Ishikawa (cell line): ENCODE data around the gene ANKMY2.

Source experiments
- CEBPB ChIP-seq: IDR thresholded peaks from 2 replicates; pipeline ENCODE4 v1.6.1; 2012
- CREB1 ChIP-seq: IDR thresholded peaks from 2 replicates; pipeline ENCODE4 v1.6.1; 2012; ENCODE audit warnings: low read depth
- EGR1 ChIP-seq: IDR thresholded peaks from 2 replicates; pipeline ENCODE4 v1.6.1; 2012
- EP300 ChIP-seq: IDR thresholded peaks from 2 replicates; pipeline ENCODE4 v1.6.1; 2012; ENCODE audit warnings: borderline replicate concordance
- FOXM1 ChIP-seq: IDR thresholded peaks from 2 replicates; pipeline ENCODE4 v1.6.1; 2012; ENCODE audit warnings: low read depth, borderline replicate concordance
- NFIC ChIP-seq: IDR thresholded peaks from 2 replicates; pipeline ENCODE4 v1.6.1; 2012
- RAD21 ChIP-seq: IDR thresholded peaks from 2 replicates; pipeline ENCODE4 v1.6.1; 2012; ENCODE audit warnings: low read depth
- TAF1 ChIP-seq: IDR thresholded peaks from 2 replicates; pipeline ENCODE4 v1.6.1; 2012; ENCODE audit warnings: low read depth, mild to moderate bottlenecking
- TCF12 ChIP-seq: IDR thresholded peaks from 2 replicates; pipeline ENCODE4 v1.6.1; 2012; ENCODE audit warnings: low read depth
- TEAD4 ChIP-seq: IDR thresholded peaks from 2 replicates; pipeline ENCODE4 v1.6.1; 2012
- YY1 ChIP-seq: IDR thresholded peaks from 2 replicates; pipeline ENCODE4 v1.6.1; 2012; ENCODE audit warnings: low read depth
- ZBTB7A ChIP-seq: IDR thresholded peaks from 2 replicates; pipeline ENCODE4 v1.6.1; 2012; ENCODE audit warnings: low read depth
- TF ChIP-seq, protein P1 (sequence below): IDR thresholded peaks from 2 replicates; pipeline ENCODE4 v1.6.1; 2012; ENCODE audit warnings: low read depth, mild to moderate bottlenecking
- TF ChIP-seq, protein P2 (sequence below): IDR thresholded peaks from 2 replicates; pipeline ENCODE4 v1.6.1; 2012
- TF ChIP-seq, protein P3 (sequence below): IDR thresholded peaks from 2 replicates; pipeline ENCODE4 v1.6.1; 2012

Gene ANKMY2

DNA sequence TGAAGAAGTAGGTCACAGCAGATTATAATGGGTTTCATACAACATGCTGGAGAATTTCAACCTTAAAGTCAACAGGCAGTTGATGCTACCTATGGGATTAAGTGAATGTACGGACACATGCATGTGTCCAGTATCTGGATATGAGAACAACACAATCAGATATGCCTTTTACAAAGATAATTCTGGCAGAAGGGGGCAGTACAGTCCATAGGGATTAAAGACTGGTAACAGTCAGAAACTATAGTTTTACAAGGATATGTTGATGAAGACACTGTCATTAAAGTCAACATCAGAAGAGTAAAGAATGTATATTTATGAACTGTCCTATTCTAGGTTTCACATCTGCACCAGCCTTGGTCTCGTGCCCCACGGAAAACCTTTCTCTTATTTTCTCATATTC lies 41.5 kb downstream of the ANKMY2 start:
- no peak for TF ChIP-seq NFIC
- peak; percentile 38; the same call in 1 of the 2 replicates for TF ChIP-seq RAD21

DNA sequence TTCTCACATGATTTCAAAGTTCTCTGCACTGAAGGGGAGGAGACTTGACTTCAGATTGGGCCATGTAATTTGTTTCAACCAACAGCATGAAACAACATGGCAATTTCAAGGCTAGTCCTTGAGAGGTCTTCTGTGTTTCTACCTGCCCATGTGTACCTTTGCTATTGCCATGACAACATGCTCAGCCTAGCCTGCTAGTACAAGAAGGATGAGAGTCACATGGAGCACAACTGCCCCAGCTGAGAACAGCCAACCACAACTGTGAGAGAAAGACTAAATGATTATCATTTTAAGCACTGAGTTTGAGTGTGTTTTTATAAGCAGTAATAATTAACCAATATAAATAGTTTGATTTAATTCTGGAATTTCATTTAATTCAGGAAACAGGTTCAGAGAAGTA lies 41.9 kb downstream of the ANKMY2 start:
- TF ChIP-seq, protein P1, sequence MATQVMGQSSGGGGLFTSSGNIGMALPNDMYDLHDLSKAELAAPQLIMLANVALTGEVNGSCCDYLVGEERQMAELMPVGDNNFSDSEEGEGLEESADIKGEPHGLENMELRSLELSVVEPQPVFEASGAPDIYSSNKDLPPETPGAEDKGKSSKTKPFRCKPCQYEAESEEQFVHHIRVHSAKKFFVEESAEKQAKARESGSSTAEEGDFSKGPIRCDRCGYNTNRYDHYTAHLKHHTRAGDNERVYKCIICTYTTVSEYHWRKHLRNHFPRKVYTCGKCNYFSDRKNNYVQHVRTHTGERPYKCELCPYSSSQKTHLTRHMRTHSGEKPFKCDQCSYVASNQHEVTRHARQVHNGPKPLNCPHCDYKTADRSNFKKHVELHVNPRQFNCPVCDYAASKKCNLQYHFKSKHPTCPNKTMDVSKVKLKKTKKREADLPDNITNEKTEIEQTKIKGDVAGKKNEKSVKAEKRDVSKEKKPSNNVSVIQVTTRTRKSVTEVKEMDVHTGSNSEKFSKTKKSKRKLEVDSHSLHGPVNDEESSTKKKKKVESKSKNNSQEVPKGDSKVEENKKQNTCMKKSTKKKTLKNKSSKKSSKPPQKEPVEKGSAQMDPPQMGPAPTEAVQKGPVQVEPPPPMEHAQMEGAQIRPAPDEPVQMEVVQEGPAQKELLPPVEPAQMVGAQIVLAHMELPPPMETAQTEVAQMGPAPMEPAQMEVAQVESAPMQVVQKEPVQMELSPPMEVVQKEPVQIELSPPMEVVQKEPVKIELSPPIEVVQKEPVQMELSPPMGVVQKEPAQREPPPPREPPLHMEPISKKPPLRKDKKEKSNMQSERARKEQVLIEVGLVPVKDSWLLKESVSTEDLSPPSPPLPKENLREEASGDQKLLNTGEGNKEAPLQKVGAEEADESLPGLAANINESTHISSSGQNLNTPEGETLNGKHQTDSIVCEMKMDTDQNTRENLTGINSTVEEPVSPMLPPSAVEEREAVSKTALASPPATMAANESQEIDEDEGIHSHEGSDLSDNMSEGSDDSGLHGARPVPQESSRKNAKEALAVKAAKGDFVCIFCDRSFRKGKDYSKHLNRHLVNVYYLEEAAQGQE = no peak
- TF ChIP-seq EP300 (no peak), TEAD4 (no peak), TCF12 (no peak), CREB1 (no peak), EGR1 (no peak)
- TF ChIP-seq, protein P2, sequence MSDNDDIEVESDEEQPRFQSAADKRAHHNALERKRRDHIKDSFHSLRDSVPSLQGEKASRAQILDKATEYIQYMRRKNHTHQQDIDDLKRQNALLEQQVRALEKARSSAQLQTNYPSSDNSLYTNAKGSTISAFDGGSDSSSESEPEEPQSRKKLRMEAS = no peak
- TF ChIP-seq, protein P3, sequence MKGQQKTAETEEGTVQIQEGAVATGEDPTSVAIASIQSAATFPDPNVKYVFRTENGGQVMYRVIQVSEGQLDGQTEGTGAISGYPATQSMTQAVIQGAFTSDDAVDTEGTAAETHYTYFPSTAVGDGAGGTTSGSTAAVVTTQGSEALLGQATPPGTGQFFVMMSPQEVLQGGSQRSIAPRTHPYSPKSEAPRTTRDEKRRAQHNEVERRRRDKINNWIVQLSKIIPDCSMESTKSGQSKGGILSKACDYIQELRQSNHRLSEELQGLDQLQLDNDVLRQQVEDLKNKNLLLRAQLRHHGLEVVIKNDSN = no peak

DNA sequence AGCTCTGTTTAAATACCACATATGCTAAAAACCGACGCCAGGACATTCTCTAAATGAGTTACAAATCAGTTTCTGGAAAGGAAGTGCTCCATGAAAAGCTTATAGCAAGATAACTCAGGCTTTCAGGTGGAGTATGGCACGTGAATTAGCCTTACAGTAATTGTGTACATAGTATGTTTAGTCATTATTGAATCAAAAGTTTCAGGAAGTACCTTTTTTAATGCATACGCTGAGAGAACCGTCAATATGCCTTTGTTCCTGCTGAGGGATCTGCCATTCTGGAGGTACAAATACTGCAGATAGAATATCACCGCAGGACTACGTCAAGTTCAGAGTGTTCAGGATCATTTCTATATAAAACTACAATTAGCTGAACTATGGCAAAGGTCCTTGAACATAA lies 45.7 kb downstream of the ANKMY2 start:
- no peak for TF ChIP-seq TEAD4
- no peak for TF ChIP-seq YY1
- TF ChIP-seq, protein P3 = no peak
- no peak for TF ChIP-seq EP300
- no peak for TF ChIP-seq CEBPB
- TF ChIP-seq CREB1 = no peak
- TF ChIP-seq, protein P1 = no peak
- TF ChIP-seq, protein P2 = no peak
- no peak for TF ChIP-seq TAF1
- TF ChIP-seq RAD21 = no peak
- TF ChIP-seq FOXM1 = no peak
- TF ChIP-seq NFIC = no peak
- TF ChIP-seq TCF12 = no peak
- no peak for TF ChIP-seq EGR1
- TF ChIP-seq ZBTB7A = no peak

DNA sequence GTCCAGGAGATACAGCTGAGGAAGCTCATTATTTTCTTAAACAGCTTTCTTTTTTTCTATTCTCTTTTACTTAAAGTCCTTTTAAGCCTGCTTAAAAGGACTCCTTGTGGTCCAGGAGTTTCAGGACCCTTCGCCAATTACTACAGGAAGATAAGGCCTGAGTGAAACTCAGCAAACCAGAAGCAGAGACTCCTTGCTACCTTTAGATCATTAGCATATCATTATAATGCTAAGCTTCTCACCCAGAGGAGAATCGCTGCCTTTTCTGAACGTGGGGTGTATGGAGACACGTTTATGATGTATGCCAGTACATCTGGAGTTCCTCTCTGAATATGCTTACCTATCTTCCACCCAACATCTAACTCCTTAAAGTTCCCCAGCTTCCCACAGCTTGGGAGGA lies 47.5 kb downstream of the ANKMY2 start:
- TF ChIP-seq RAD21 (no peak), EP300 (no peak), ZBTB7A (no peak), TCF12 (no peak), CREB1 (no peak), CEBPB (no peak), FOXM1 (no peak), YY1 (no peak), TEAD4 (no peak), TAF1 (no peak), EGR1 (no peak)
- TF ChIP-seq, protein P3 = no peak
- TF ChIP-seq, protein P2 = no peak

DNA sequence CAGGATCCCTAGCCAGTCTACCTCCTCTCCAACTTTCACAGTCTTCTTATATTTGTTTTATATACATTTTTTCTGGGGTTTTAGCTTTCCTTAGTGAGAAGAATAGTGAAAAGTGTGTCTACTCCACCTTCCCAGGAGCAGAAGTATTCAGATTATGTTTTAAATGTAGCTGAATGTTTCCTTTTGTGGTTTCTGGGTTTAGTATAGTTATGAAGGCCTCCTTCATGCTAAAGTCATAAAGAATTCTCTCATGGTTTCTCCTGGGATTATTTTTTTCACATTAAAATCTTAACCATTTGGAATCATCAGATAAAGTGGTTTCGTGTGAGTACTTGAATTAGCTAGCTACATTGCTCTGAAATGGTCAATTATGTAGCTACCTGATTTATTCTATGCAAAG lies 50.9 kb downstream of the ANKMY2 start:
- TF ChIP-seq, protein P2 = no peak
- TF ChIP-seq CEBPB (no peak), EGR1 (no peak), FOXM1 (no peak), RAD21 (no peak), ZBTB7A (no peak), CREB1 (no peak), EP300 (no peak), NFIC (no peak), TEAD4 (no peak), TCF12 (no peak), TAF1 (no peak), YY1 (no peak)
- TF ChIP-seq, protein P1 = no peak
- TF ChIP-seq, protein P3 = no peak
